ENCODE measurements around the gene B3GALT6. TPM values are rescaled to one million over a fixed set of nuclear protein-coding genes. Genes with fewer than 3 reads are reported as not detected.

The B3GALT6 gene
- total RNA-seq, 1 donor from 2014 or later = 30.2 TPM

DNA sequence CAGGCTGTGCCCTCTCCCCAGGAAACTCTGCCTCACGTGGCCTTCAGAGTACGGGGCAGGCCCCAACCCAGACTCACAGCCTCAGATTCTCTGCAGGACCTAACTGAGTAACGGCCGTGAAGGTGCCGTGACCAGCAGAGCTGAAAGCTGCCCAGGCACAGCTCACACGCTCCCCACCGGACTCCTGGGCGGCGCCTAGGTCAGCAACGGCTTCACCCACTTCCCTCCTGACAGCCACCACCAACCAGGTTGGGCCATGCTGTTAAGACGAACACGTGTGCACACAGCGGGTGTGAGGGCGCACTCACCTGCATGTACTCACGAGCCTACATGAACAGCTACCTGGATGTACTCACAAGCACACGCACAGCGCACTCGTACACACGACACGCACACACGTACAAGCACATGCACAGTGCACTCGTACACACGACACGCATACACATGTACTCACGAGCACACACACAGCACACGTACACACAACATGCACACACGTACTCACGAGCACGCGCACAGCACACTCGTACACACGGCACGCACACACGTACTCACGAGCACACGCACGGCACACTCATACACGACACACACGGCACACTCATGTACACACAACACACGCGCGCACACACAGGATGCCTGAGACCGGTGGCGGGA lies 9.3 kb upstream of the B3GALT6 start:
- no peaks in the 10 kb centered on the region for H3K27me3 Mint-ChIP-seq
- no peak for DNase-seq (ENCODE audit: extremely low spot score, unreplicated experiment)
- no peak overlapping the region for H3K4me3 Mint-ChIP-seq
- peaks cover 14% of the 10 kb centered on the region for H3K36me3 Mint-ChIP-seq
- no peaks in the 10 kb centered on the region for H3K4me1 Mint-ChIP-seq (ENCODE audit: unreplicated experiment)
- TF ChIP-seq, protein P1, sequence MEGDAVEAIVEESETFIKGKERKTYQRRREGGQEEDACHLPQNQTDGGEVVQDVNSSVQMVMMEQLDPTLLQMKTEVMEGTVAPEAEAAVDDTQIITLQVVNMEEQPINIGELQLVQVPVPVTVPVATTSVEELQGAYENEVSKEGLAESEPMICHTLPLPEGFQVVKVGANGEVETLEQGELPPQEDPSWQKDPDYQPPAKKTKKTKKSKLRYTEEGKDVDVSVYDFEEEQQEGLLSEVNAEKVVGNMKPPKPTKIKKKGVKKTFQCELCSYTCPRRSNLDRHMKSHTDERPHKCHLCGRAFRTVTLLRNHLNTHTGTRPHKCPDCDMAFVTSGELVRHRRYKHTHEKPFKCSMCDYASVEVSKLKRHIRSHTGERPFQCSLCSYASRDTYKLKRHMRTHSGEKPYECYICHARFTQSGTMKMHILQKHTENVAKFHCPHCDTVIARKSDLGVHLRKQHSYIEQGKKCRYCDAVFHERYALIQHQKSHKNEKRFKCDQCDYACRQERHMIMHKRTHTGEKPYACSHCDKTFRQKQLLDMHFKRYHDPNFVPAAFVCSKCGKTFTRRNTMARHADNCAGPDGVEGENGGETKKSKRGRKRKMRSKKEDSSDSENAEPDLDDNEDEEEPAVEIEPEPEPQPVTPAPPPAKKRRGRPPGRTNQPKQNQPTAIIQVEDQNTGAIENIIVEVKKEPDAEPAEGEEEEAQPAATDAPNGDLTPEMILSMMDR (conservative IDR thresholded peaks at IDR 0.05) = no peak
- H3K9me3 Mint-ChIP-seq = no peaks in the 10 kb centered on the region
- no peak overlapping the region for H3K27ac Mint-ChIP-seq

DNA sequence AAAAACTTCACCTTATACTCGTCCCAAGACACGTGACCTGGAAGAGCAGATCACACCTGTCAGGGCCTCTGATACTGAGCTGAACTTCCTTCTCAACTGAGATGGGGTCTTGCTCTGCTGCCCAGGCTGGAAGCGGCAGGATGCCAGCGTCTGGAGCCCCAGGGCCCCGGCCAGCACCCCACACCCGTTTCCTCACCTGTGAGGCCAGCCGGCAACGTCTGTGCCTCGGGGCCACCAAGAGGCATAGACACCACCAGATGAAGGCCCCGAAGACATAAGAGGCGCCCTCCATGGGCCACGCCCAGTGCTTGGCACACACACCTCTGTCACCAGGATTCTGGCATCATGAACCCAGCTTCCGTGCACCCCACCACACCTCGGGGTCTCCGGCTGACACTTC lies 8.7 kb upstream of the B3GALT6 start:
- no peak overlapping the region for H3K27ac Mint-ChIP-seq
- no peak overlapping the region for H3K4me3 Mint-ChIP-seq
- no peaks in the 10 kb centered on the region for H3K4me1 Mint-ChIP-seq (ENCODE audit: unreplicated experiment)
- H3K27me3 Mint-ChIP-seq = no peaks in the 10 kb centered on the region
- TF ChIP-seq, protein P1 (conservative IDR thresholded peaks at IDR 0.05) = no peak
- no peaks in the 10 kb centered on the region for H3K9me3 Mint-ChIP-seq
- peaks cover 14% of the 10 kb centered on the region for H3K36me3 Mint-ChIP-seq
- DNase-seq (ENCODE audit: extremely low spot score, unreplicated experiment) = no peak

- no peak for DNase-seq (ENCODE audit: extremely low spot score, unreplicated experiment)
- no peaks in the 10 kb centered on the region for H3K27me3 Mint-ChIP-seq
- TF ChIP-seq, protein P1 (conservative IDR thresholded peaks at IDR 0.05) = no peak
- no peaks in the 10 kb centered on the region for H3K4me1 Mint-ChIP-seq (ENCODE audit: unreplicated experiment)
- no peak overlapping the region for H3K4me3 Mint-ChIP-seq
- no peak overlapping the region for H3K27ac Mint-ChIP-seq
- no peaks in the 10 kb centered on the region for H3K9me3 Mint-ChIP-seq
- peaks cover 14% of the 10 kb centered on the region for H3K36me3 Mint-ChIP-seq
Observed at GRCh38 chr1:1223891-1224290, 8.1 kb upstream of the B3GALT6 start.

- Mint-ChIP-seq H3K9me3 (no peaks in the 10 kb centered on the region), H3K27ac (no peak overlapping the region), H3K4me3 (no peak overlapping the region), H3K4me1 (ENCODE audit: unreplicated experiment) (peaks cover 5% of the 10 kb centered on the region), H3K36me3 (peaks cover 18% of the 10 kb centered on the region), H3K27me3 (no peaks in the 10 kb centered on the region)
- TF ChIP-seq, protein P1 (conservative IDR thresholded peaks at IDR 0.05) = no peak
- DNase-seq (ENCODE audit: extremely low spot score, unreplicated experiment) = no peak
Observed at GRCh38 chr1:1225238-1225845, 6.7 kb upstream of the B3GALT6 start.

GRCh38 chr1:1225913-1226312 lies 6.1 kb upstream of the B3GALT6 start:
- TF ChIP-seq, protein P1 (conservative IDR thresholded peaks at IDR 0.05) = no peak
- no peaks in the 10 kb centered on the region for H3K27me3 Mint-ChIP-seq
- no peaks in the 10 kb centered on the region for H3K9me3 Mint-ChIP-seq
- no peak overlapping the region for H3K4me3 Mint-ChIP-seq
- peaks cover 14% of the 10 kb centered on the region for H3K36me3 Mint-ChIP-seq
- no peak for DNase-seq (ENCODE audit: extremely low spot score, unreplicated experiment)
- no peak overlapping the region for H3K27ac Mint-ChIP-seq
- peaks cover 9% of the 10 kb centered on the region for H3K4me1 Mint-ChIP-seq (ENCODE audit: unreplicated experiment)
